Smooth muscle cell (in vitro differentiated cells): ENCODE results near the gene CGREF1. TPM values are rescaled to one million over a fixed set of nuclear protein-coding genes. Genes with fewer than 3 reads are reported as not detected.
A peak's percentile ranks its signal among the peaks of the same experiment; 100 is the strongest.

Experiments used
- DNase-seq: peaks from one replicate; lab custom pipeline; 2025; ENCODE audit not compliant: unreplicated experiment; lab: John Stamatoyannopoulos, UW
- H2AFZ ChIP-seq: fragments of 200-600 bp; sonication (generic); 2 replicates; pipeline ENCODE4 v1.6.0; 2016; ENCODE audit warnings: antibody characterized with exemption, low read depth, mild to moderate bottlenecking
- H3F3A ChIP-seq: fragments of 200-600 bp; sonication (generic); 2 replicates; pipeline ENCODE4 v1.6.0; 2017; ENCODE audit warnings: antibody characterized with exemption, low read depth
- H3K27ac ChIP-seq: fragments of 200-600 bp; sonication (generic); 2 replicates; pipeline ENCODE4 v1.5.1; 2016; ENCODE audit warnings: low read depth, mild to moderate bottlenecking
- H3K27me3 ChIP-seq: fragments of 200-600 bp; sonication (generic); 2 replicates; pipeline ENCODE4 v1.6.1; 2016; ENCODE audit warnings: low read depth, mild to moderate bottlenecking
- H3K36me3 ChIP-seq: fragments of 200-600 bp; sonication (generic); 2 replicates; pipeline ENCODE4 v1.5.1; 2016; ENCODE audit warnings: low read depth
- H3K4me1 ChIP-seq: fragments of 200-600 bp; sonication (generic); 2 replicates; pipeline ENCODE4 v1.5.1; 2016; ENCODE audit warnings: low read depth
- H3K4me2 ChIP-seq: fragments of 200-600 bp; sonication (generic); 2 replicates; pipeline ENCODE4 v1.6.0; 2016; ENCODE audit warnings: mild to moderate bottlenecking
- H3K4me3 ChIP-seq: fragments of 200-600 bp; sonication (generic); 2 replicates; pipeline ENCODE4 v1.5.1; 2016; ENCODE audit warnings: mild to moderate bottlenecking
- H3K79me2 ChIP-seq: fragments of 200-600 bp; sonication (generic); 2 replicates; pipeline ENCODE4 v1.6.0; 2016; ENCODE audit warnings: low read depth, mild to moderate bottlenecking
- H3K9ac ChIP-seq: fragments of 200-600 bp; sonication (generic); 2 replicates; pipeline ENCODE4 v1.6.0; 2016; ENCODE audit warnings: low read depth
- H3K9me3 ChIP-seq: fragments of 200-600 bp; sonication (generic); replicated peaks from 2 replicates; pipeline ENCODE4 v1.5.1; 2016; ENCODE audit warnings: low read depth
- H4K20me1 ChIP-seq: fragments of 200-600 bp; sonication (generic); 2 replicates; pipeline ENCODE4 v1.6.0; 2016; ENCODE audit warnings: low read depth
- CTCF ChIP-seq: fragments of 200-600 bp; sonication (generic); IDR thresholded peaks from 2 replicates; pipeline ENCODE4 v1.5.1; 2017; ENCODE audit warnings: borderline replicate concordance, mild to moderate bottlenecking, antibody characterized with exemption; ENCODE audit not compliant: insufficient read depth, poor library complexity, severe bottlenecking
- WGBS: methylation state at CpG from one replicate; pipeline ENCODE4 v1.1.7; 2016; ENCODE audit warnings: low lambda C conversion rate; 5-methylcytosine and 5-hydroxymethylcytosine counted together
- polyA plus RNA-seq: library from polyadenylated mRNA; unstranded; fragments of >200 nt; fragmentation: Nextera tagmentation; extraction: Ambion mirVana; gene quantifications from 2 replicates; pipeline ENCODE4 v1.2.1, GENCODE V29; 2016
- total RNA-seq: library from RNA; depleted of rRNA; stranded (reverse); fragments of >200 nt; gene quantifications from 2 replicates; pipeline ENCODE4 v1.2.3, GENCODE V29; 2014

The CGREF1 gene
- total and polyA plus RNA-seq, 2 experiments from 2014 or later, result 0.85 TPM; not detected in 1

- H3F3A ChIP-seq, result peaks cover 4% of the 10 kb centered on the region
- H3K27ac ChIP-seq, result no peak overlapping the region
- peak overlapping the region; percentile 82 for H2AFZ ChIP-seq
- H3K27me3 ChIP-seq, result no peaks in the 10 kb centered on the region
- peak overlapping the region; percentile 74 for H3K4me2 ChIP-seq
- H3K4me3 ChIP-seq, result peak overlapping the region; percentile 83
- no peaks in the 10 kb centered on the region for H3K36me3 ChIP-seq
- H4K20me1 ChIP-seq, result peaks cover 18% of the 10 kb centered on the region
- peaks cover 17% of the 10 kb centered on the region for H3K79me2 ChIP-seq
- TF ChIP-seq CTCF, result no peak
- H3K4me1 ChIP-seq, result peaks cover 6% of the 10 kb centered on the region
- no peak overlapping the region for H3K9ac ChIP-seq
- WGBS, result 52% methylated on average over 33 of the region's 33 CpGs
- DNase-seq, result no peak
- H3K9me3 ChIP-seq, result no peaks in the 10 kb centered on the region
These were observed 16.0 kb upstream of the CGREF1 start for GRCh38 chr2:27134781-27135477.

GRCh38 chr2:27133905-27134780, 15.2 kb upstream of the CGREF1 start, which contains the start of gene PREB:
Gene PREB (minus strand): TSS chr2:27134636. CDS start chr2:27134421, 215 bp downstream.
- Histone ChIP-seq H3K36me3 (no peaks in the 10 kb centered on the region), H3K4me2 (peak within 1 kb of the TSS; percentile 85), H3K27ac (peak within 1 kb of the TSS; percentile 53), H3K9me3 (no peaks in the 10 kb centered on the region), H3K27me3 (no peaks in the 10 kb centered on the region), H3K9ac (peak within 1 kb of the TSS; percentile 81), H3K4me3 (peak within 1 kb of the TSS; percentile 83), H3K79me2 (peaks cover 17% of the 10 kb centered on the region), H4K20me1 (peaks cover 18% of the 10 kb centered on the region), H2AFZ (peak within 1 kb of the TSS; percentile 82), H3F3A (peaks cover 4% of the 10 kb centered on the region), H3K4me1 (peaks cover 6% of the 10 kb centered on the region)
- DNase-seq, result peak; percentile 92
- under 1% methylated on average over 74 of the region's 86 CpGs for WGBS
- no peak for TF ChIP-seq CTCF

GRCh38 chr2:27133195-27133875, 14.4 kb upstream of the CGREF1 start:
- peaks cover 6% of the 10 kb centered on the region for H3K4me1 ChIP-seq
- no peak overlapping the region for H3K27ac ChIP-seq
- H3K27me3 ChIP-seq, result no peaks in the 10 kb centered on the region
- peaks cover 17% of the 10 kb centered on the region for H3K79me2 ChIP-seq
- H4K20me1 ChIP-seq, result peaks cover 18% of the 10 kb centered on the region
- H3K36me3 ChIP-seq, result no peaks in the 10 kb centered on the region
- no peak for DNase-seq
- H2AFZ ChIP-seq, result no peak overlapping the region
- WGBS, result 61% methylated on average over 14 of the region's 14 CpGs
- H3K9ac ChIP-seq, result peak overlapping the region; percentile 81
- no peaks in the 10 kb centered on the region for H3K9me3 ChIP-seq
- TF ChIP-seq CTCF, result no peak
- peak overlapping the region; percentile 85 for H3K4me2 ChIP-seq
- peaks cover 4% of the 10 kb centered on the region for H3F3A ChIP-seq
- H3K4me3 ChIP-seq, result peak overlapping the region; percentile 83
